KBM-7 (cell line): ENCODE data around the gene PRKACA.

ENCODE experiments used
- DNase-seq: peaks from one replicate; pipeline ENCODE4 v3.0.0-alpha.2; 2015
- in situ Hi-C: fragments of 300-500 bp; cut with MboI; formaldehyde crosslinking; loops from 2 replicates; pipeline ENCODE4 v1.14.3; 2020; ENCODE audit warnings: low sequenced_read_pairs, low pct_unique_long_range_greater_than_20kb, mixed read lengths

PRKACA gene

GRCh38 chr19:14102756-14103155 lies 14.8 kb downstream of the PRKACA start:
- DNase-seq = no peak
- in situ Hi-C loops = no loop called here

- in situ Hi-C loops = no loop called here
- no peak for DNase-seq
These were observed 15.4 kb downstream of the PRKACA start for GRCh38 chr19:14102102-14102696.

GRCh38 chr19:14101003-14101545 lies 16.5 kb downstream of the PRKACA start:
- no peak for DNase-seq
- in situ Hi-C loops = no loop called here

GRCh38 chr19:14097532-14098151 lies 19.9 kb downstream of the PRKACA start:
- no peak for DNase-seq
- in situ Hi-C loops = no loop called here

GRCh38 chr19:14096272-14096992 lies 21.1 kb downstream of the PRKACA start:
- in situ Hi-C loops = no loop called here

GRCh38 chr19:14094854-14095253 lies 22.7 kb downstream of the PRKACA start:
- no peak for DNase-seq
- in situ Hi-C loops = no loop called here

More at GRCh38 chr19:14096272-14096992, 21.1 kb downstream of the PRKACA start:
- DNase-seq = no peak

- in situ Hi-C loops = no loop called here
- DNase-seq = no peak
These were observed 24.3 kb downstream of the PRKACA start for GRCh38 chr19:14093117-14093823.

GRCh38 chr19:14091813-14092462 lies 25.6 kb downstream of the PRKACA start:
- in situ Hi-C loops = no loop called here
- DNase-seq = no peak

GRCh38 chr19:14091081-14091812 lies 26.3 kb downstream of the PRKACA start:
- in situ Hi-C loops = no loop called here

GRCh38 chr19:14090509-14091080 lies 27.0 kb downstream of the PRKACA start, which contains the start of gene SAMD1:
TSS of gene SAMD1 (minus strand) at chr19:14090751.
- DNase-seq = peak; percentile 48
- in situ Hi-C loops = no loop called here

More at GRCh38 chr19:14091081-14091812, 26.3 kb downstream of the PRKACA start:
- DNase-seq = peak; percentile 86

GRCh38 chr19:14089662-14090508 lies 27.7 kb downstream of the PRKACA start:
- DNase-seq = peak; percentile 37
- in situ Hi-C loops = no loop called here

GRCh38 chr19:14089412-14089661 lies 28.2 kb downstream of the PRKACA start:
- in situ Hi-C loops = no loop called here
- no peak for DNase-seq

GRCh38 chr19:14088634-14089411 lies 28.7 kb downstream of the PRKACA start:
- no peak for DNase-seq
- in situ Hi-C loops = no loop called here

- DNase-seq = no peak
- in situ Hi-C loops = no loop called here
These were observed 31.5 kb downstream of the PRKACA start for GRCh38 chr19:14086098-14086497.

- no peak for DNase-seq
- in situ Hi-C loops = no loop called here
These were observed 32.1 kb downstream of the PRKACA start, which contains the start of gene C19orf67 for GRCh38 chr19:14085309-14085995. TSS of gene C19orf67 (minus strand) at chr19:14085783. CDS start at chr19:14085627, 156 bp downstream.

- in situ Hi-C loops = no loop called here
- no peak for DNase-seq
These were observed 34.9 kb downstream of the PRKACA start for GRCh38 chr19:14082675-14082960.
